ENCODE results near the gene UCN3.

The UCN3 gene

GRCh38 chr10:5364890-5365338 lies at the start of gene UCN3:
UCN3 (plus strand) TSS chr10:5364966; CDS start chr10:5373721, 8,755 bp downstream.
- DNase-seq (ENCODE audit: low read depth, low spot score): no peak

DNA sequence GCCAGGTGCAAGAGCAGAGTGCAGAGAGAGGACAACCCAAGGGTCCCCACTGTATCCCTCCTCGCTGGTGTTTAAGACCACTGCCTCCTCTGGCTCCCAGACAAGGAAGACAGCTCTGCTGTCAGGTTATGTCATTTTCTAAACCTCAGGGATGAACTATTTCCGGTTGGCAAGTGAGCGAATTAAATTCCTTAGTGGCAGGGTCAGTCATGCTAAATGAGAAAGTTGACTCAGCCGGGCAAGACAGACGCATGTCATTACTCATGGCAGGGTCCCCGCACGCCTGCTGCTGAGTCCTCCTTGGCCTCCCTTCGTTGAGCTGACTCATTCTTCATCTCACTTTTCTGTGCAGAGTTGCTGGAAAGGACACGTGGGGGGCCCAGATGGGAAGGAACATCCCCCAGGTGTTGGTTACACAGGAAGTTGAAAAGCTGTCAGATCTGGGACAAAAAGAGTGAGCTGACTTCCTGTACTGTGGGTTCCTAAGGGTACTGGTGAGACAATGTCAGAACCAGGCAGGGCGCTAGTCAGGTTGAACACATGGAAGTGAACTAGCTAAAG lies 47.1 kb upstream of the UCN3 start:
- DNase-seq (ENCODE audit: low read depth, low spot score): peak; percentile 67

DNA sequence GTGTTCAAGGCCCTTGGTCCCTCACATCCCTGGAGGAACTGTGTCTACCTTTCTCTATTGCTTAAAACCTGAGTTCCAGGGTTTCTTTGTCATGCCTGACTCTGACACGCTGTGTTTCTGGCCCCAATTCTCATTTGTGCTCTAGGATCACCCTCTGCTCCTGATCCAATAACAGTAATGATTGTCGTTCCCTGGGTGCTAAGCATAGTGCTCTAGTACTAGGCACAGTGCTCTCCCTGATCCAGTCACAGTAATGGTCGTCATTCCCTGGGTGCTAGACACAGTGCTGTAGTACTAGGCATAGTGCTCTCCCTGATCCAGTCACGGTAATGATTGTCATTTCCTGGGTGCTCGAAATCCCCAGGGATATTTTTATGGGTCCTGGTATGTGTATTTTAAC lies 46.6 kb upstream of the UCN3 start:
- DNase-seq (ENCODE audit: low read depth, low spot score): no peak

- DNase-seq (ENCODE audit: low read depth, low spot score): no peak
Measured at GRCh38 chr10:5319863-5320262, 44.9 kb upstream of the UCN3 start.

GRCh38 chr10:5321273-5321672 lies 43.5 kb upstream of the UCN3 start:
- no peak for DNase-seq (ENCODE audit: low read depth, low spot score)

GRCh38 chr10:5323446-5323845 lies 41.3 kb upstream of the UCN3 start:
- no peak for DNase-seq (ENCODE audit: low read depth, low spot score)

GRCh38 chr10:5325076-5325475 lies 39.7 kb upstream of the UCN3 start:
- DNase-seq (ENCODE audit: low read depth, low spot score): no peak

DNA sequence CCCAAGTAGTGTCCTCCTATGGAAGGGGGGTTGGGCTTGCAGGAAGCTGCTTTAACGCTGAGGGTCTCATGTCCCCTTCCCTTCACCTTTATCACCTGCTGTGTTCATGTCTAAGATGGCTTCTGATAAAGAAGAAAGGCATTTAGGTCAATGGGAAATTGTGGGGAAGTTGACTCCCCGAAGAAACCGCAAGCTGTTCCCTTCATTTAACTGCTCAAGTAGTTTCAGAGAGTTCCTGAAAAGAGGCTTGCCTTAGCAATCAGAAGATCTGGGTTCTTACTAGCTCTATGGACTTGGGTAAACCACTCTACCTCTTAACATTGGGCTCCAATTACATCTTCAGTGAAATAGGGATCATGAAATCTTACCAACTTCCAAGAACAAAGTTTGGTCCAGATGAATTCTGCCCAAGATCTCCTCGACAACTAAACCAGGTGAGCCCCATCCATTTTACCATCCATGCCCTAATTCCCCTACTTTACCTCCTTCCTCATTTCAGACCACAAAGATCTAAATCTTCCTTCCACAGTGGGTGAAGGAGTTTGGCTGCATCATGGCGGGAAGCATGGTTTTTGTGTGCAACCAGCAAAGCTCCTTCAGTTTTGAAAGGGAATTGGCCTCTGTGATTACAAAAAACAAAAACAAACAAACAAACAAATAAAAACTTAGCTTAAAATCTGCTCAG lies 30.4 kb upstream of the UCN3 start:
- no peak for DNase-seq (ENCODE audit: low read depth, low spot score)

DNA sequence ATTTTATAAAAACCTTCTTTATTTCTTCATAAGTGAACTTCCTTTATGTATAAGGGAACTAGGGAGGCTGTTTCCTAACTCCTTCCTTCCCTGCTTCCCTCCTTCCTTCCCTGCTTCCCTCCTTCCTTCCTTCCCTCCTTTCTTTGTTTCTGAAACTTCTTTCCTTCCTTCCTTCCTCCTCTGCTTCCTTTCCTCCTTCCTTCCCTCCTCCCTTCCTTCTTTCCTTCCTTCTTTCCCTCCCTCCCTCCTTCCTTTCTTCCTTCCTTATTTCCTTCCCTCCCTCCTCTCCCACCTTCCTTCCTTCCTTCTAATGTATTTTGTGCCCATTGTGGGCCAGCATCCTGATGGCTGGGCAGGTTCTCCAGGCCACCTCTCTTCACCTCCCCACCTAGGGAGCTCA lies 26.8 kb upstream of the UCN3 start:
- DNase-seq (ENCODE audit: low read depth, low spot score): no peak

- no peak for DNase-seq (ENCODE audit: low read depth, low spot score)
Measured at GRCh38 chr10:5343092-5343491, 21.7 kb upstream of the UCN3 start.

DNA sequence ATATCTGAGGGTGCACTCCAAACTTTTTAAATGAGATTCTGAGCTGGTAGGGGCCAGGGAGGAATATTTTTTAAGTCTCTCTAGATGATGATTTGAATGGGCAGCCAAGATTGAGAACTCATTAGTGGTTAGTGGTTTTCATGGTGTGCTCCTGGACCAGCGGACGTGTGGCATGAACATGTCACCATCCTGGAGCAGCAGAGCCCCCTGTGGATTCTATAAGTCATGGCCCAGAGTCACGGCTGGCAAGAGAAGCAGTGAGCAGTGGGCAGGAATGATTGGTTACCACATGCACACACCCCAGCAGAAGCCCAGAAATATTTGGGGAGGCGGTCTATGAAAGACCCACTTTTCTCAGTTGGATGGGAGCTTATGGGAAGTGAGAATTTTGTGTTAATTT lies 21.2 kb upstream of the UCN3 start:
- DNase-seq (ENCODE audit: low read depth, low spot score): peak; percentile 12

DNA sequence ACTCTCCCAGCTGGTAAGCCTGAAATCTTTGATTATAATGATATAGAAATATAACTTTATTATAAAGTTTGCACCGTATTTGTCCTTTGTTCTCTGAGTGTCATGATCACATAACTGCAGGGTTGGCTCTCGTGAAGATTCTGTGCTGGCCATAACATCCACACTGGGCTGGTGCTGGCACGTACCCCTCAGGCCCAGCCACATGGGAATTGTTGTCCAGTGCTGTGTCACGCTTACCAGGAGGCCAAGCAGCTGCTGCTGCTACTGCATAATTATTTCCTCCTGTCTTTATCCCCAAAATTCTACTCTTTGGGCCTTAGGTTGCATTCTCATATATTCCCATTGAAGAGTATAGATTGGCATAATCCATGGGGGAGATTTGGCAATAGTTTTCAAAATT lies 20.8 kb upstream of the UCN3 start:
- DNase-seq (ENCODE audit: low read depth, low spot score): no peak

DNA sequence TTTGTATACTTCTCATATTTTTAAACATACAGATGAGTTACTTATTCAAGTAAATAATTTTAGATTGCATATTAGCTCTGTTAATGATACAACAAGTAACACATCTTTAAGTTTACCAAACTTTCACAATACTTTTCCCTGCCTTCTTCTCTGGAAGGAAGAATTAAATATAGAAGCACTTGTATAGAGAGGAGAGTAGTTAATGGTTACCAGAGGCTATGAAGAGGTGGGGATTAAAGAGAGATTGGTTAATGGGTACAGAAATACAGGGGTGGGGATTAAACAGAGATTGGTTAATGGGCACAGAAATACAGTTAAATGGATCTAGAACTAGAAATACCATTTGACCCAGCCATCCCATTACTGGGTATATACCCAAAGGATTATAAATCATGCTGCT lies 20.0 kb upstream of the UCN3 start:
- DNase-seq (ENCODE audit: low read depth, low spot score): no peak

DNA sequence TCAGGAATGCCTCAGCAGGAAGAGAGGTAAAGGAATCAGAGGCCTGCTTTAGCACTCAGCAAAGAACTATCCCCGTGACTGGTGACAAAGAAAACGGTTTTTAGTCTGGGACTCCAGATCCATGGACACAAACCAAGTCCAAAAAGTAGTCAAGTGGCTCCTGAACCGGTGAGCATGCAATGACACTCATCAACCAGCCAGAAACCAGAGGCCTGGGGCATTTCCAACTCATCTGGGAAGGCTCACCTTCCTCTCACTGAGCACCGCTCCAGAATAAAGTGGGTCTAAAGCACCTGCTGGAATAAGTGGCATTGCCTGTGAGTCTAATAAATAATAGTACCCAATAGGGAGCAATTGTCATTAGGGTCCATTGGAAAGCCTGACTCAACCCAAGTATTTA lies 17.9 kb upstream of the UCN3 start:
- no peak for DNase-seq (ENCODE audit: low read depth, low spot score)

GRCh38 chr10:5349362-5349761 lies 15.4 kb upstream of the UCN3 start:
- no peak for DNase-seq (ENCODE audit: low read depth, low spot score)

GRCh38 chr10:5354068-5354467 lies 10.7 kb upstream of the UCN3 start:
- no peak for DNase-seq (ENCODE audit: low read depth, low spot score)

GRCh38 chr10:5355594-5356301 lies 9.0 kb upstream of the UCN3 start:
- DNase-seq (ENCODE audit: low read depth, low spot score): no peak

GRCh38 chr10:5356302-5356763 lies 8.4 kb upstream of the UCN3 start:
- DNase-seq (ENCODE audit: low read depth, low spot score): no peak

- DNase-seq (ENCODE audit: low read depth, low spot score): no peak
Measured at GRCh38 chr10:5360318-5360915, 4.3 kb upstream of the UCN3 start.

GRCh38 chr10:5361966-5362365 lies 2.8 kb upstream of the UCN3 start:
- DNase-seq (ENCODE audit: low read depth, low spot score): no peak

GRCh38 chr10:5362873-5363272 lies 1.9 kb upstream of the UCN3 start:
- no peak for DNase-seq (ENCODE audit: low read depth, low spot score)

GRCh38 chr10:5364374-5364773 lies 392 bp upstream of the UCN3 start:
- no peak for DNase-seq (ENCODE audit: low read depth, low spot score)

- no peak for DNase-seq (ENCODE audit: low read depth, low spot score)
Measured at GRCh38 chr10:5365928-5366327, 1.2 kb downstream of the UCN3 start.

Measured in astrocyte of the hippocampus (primary cell).